ENCODE results near the gene TMED6. TPM values are rescaled to one million over a fixed set of nuclear protein-coding genes. Genes with fewer than 3 reads are reported as not detected.

TMED6 gene
- total RNA-seq, 2 donors from 2014 or later, result 1.5 TPM; not detected in 1

- no peak for TF ChIP-seq CTCF (IDR thresholded peaks at IDR 0.05)
- DNase-seq (ENCODE audit: low spot score), result no peak
- Histone ChIP-seq H3K27ac (no peak overlapping the region), H3K4me3 (no peak overlapping the region), H3K27me3 (replicated peaks; ENCODE audit: insufficient read depth) (no peaks in the 10 kb centered on the region), H3K9me3 (no peaks in the 10 kb centered on the region), H3K4me1 (ENCODE audit: control insufficient read depth in 1 of 2, low read depth in 2 of 2) (no peaks in the 10 kb centered on the region), H3K36me3 (peaks cover 66% of the 10 kb centered on the region)
- ATAC-seq (ENCODE audit: insufficient number of reproducible peaks, low FRiP score, low read depth), result no peak
Observed at GRCh38 chr16:69368866-69369265, 17.3 kb upstream of the TMED6 start.

DNA sequence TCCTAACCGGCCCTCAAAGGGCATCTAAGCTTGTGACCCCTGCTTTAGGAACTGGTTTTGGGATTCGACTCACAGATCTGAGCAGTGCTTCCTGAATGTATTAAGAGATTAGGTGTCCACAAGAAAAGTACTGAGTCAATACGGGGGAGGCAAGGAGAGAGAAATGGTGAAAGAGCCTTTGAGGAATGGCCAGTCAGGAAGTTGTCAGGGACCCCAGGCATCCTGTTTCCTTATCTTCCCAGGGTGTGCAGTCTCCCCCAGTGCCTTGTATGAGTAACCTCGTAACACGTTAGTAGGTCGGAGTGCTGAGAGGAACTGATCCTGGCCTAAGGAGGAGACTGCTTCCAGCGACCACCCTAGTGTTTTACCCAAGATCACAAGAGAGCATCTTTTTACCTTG lies 16.4 kb upstream of the TMED6 start:
- DNase-seq (ENCODE audit: low spot score) (no peak), ATAC-seq (ENCODE audit: insufficient number of reproducible peaks, low FRiP score, low read depth) (no peak)
- Histone ChIP-seq H3K36me3 (peaks cover 66% of the 10 kb centered on the region), H3K4me3 (no peak overlapping the region), H3K27me3 (replicated peaks; ENCODE audit: insufficient read depth) (no peaks in the 10 kb centered on the region), H3K4me1 (ENCODE audit: control insufficient read depth in 1 of 2, low read depth in 2 of 2) (no peaks in the 10 kb centered on the region), H3K9me3 (no peaks in the 10 kb centered on the region), H3K27ac (no peak overlapping the region)
- TF ChIP-seq CTCF (IDR thresholded peaks at IDR 0.05), result no peak

GRCh38 chr16:69366431-69366830 lies 14.8 kb upstream of the TMED6 start:
- no peak overlapping the region for H3K4me3 ChIP-seq
- H3K36me3 ChIP-seq, result peaks cover 60% of the 10 kb centered on the region
- H3K9me3 ChIP-seq, result no peaks in the 10 kb centered on the region
- no peak for ATAC-seq (ENCODE audit: insufficient number of reproducible peaks, low FRiP score, low read depth)
- no peaks in the 10 kb centered on the region for H3K27me3 ChIP-seq (replicated peaks; ENCODE audit: insufficient read depth)
- no peak for TF ChIP-seq CTCF (IDR thresholded peaks at IDR 0.05)
- no peak overlapping the region for H3K27ac ChIP-seq
- no peaks in the 10 kb centered on the region for H3K4me1 ChIP-seq (ENCODE audit: control insufficient read depth in 1 of 2, low read depth in 2 of 2)
- DNase-seq (ENCODE audit: low spot score), result no peak

GRCh38 chr16:69365901-69366300 lies 14.3 kb upstream of the TMED6 start:
- TF ChIP-seq CTCF (IDR thresholded peaks at IDR 0.05), result no peak
- H3K27ac ChIP-seq, result no peak overlapping the region
- DNase-seq (ENCODE audit: low spot score) (no peak), ATAC-seq (ENCODE audit: insufficient number of reproducible peaks, low FRiP score, low read depth) (no peak)
- no peak overlapping the region for H3K4me3 ChIP-seq
- peaks cover 60% of the 10 kb centered on the region for H3K36me3 ChIP-seq
- H3K4me1 ChIP-seq (ENCODE audit: control insufficient read depth in 1 of 2, low read depth in 2 of 2), result no peaks in the 10 kb centered on the region
- no peaks in the 10 kb centered on the region for H3K9me3 ChIP-seq
- no peaks in the 10 kb centered on the region for H3K27me3 ChIP-seq (replicated peaks; ENCODE audit: insufficient read depth)

DNA sequence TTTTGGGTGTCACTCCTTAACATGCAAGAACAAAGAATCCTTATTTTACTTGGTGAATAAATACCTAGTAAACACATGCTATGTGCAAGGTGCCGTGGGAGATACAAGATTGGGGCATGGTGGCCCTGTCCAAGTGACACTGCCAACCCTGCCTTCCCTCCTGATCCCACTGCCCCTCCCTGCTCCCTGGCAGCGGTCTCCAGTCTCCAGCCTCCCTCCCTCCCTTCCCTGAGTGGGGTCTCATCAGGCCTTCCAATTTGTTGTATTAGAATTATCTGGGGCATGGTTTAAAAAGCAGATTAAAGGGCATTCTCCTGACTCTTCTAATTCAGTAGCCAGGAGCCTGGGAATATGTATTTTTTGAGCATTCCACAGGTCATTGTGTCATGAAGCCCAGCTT lies 12.5 kb upstream of the TMED6 start:
- Histone ChIP-seq H3K4me1 (ENCODE audit: control insufficient read depth in 1 of 2, low read depth in 2 of 2) (no peaks in the 10 kb centered on the region), H3K4me3 (no peak overlapping the region), H3K27ac (no peak overlapping the region), H3K9me3 (no peaks in the 10 kb centered on the region), H3K27me3 (replicated peaks; ENCODE audit: insufficient read depth) (no peaks in the 10 kb centered on the region), H3K36me3 (peaks cover 49% of the 10 kb centered on the region)
- TF ChIP-seq CTCF (IDR thresholded peaks at IDR 0.05), result no peak
- ATAC-seq (ENCODE audit: insufficient number of reproducible peaks, low FRiP score, low read depth) (no peak), DNase-seq (ENCODE audit: low spot score) (no peak)
